Chondrocyte (in vitro differentiated cells): Measurements from ENCODE around the gene ZNF487. TPM values are rescaled to one million over a fixed set of nuclear protein-coding genes. Genes with fewer than 3 reads are reported as not detected.

Experiments
- DNase-seq: peaks from one replicate; pipeline ENCODE4 v3.0.0; 2021; ENCODE audit warnings: mixed read lengths, low spot score
- H3K27ac Mint-ChIP-seq: one replicate; pipeline ENCODE4 v1.8.0; 2021; ENCODE audit warnings: mild to moderate bottlenecking, moderate library complexity, mixed read lengths; ENCODE audit not compliant: unreplicated experiment
- H3K27me3 Mint-ChIP-seq: 2 replicates; pipeline ENCODE4 v1.8.0; 2021; ENCODE audit warnings: low read depth, mixed read lengths
- H3K36me3 Mint-ChIP-seq: 2 replicates; pipeline ENCODE4 v1.8.0; 2021; ENCODE audit warnings: low read depth, mixed read lengths
- H3K4me1 Mint-ChIP-seq: 2 replicates; pipeline ENCODE4 v1.8.0; 2021; ENCODE audit warnings: low read depth, mild to moderate bottlenecking, mixed read lengths
- H3K4me3 Mint-ChIP-seq: one replicate; pipeline ENCODE4 v1.8.0; 2021; ENCODE audit warnings: mild to moderate bottlenecking, moderate library complexity, mixed read lengths; ENCODE audit not compliant: unreplicated experiment
- H3K9me3 Mint-ChIP-seq: 2 replicates; pipeline ENCODE4 v1.8.0; 2021; ENCODE audit warnings: low read depth, mixed read lengths
- CTCF ChIP-seq: fragments of 200-600 bp; sonication (generic); IDR thresholded peaks from 2 replicates; pipeline ENCODE4 v1.5.0; 2021; ENCODE audit warnings: antibody characterized with exemption, mild to moderate bottlenecking, moderate library complexity
- total RNA-seq: library from RNA; stranded (reverse); gene quantifications from 3 replicates; pipeline ENCODE4 v1.2.1, GENCODE V29; 2021

ZNF487 gene
- total RNA-seq, 1 donor from 2014 or later = 2.7 TPM

- Mint-ChIP-seq H3K36me3 (peaks cover 6% of the 10 kb centered on the region), H3K9me3 (no peaks in the 10 kb centered on the region), H3K27me3 (no peaks in the 10 kb centered on the region), H3K27ac (peak overlapping the region; percentile 67), H3K4me1 (peaks cover 80% of the 10 kb centered on the region), H3K4me3 (no peak overlapping the region)
- DNase-seq = no peak
- TF ChIP-seq CTCF = no peak
Observed at GRCh38 chr10:43401627-43402026, 35.3 kb upstream of the ZNF487 start.

GRCh38 chr10:43402176-43402575 is 34.7 kb upstream of the ZNF487 start:
- no peak overlapping the region for H3K4me3 Mint-ChIP-seq
- peak overlapping the region; percentile 69 for H3K27ac Mint-ChIP-seq
- H3K27me3 Mint-ChIP-seq = no peaks in the 10 kb centered on the region
- DNase-seq = no peak
- TF ChIP-seq CTCF = no peak
- peaks cover 6% of the 10 kb centered on the region for H3K36me3 Mint-ChIP-seq
- H3K4me1 Mint-ChIP-seq = peaks cover 78% of the 10 kb centered on the region
- H3K9me3 Mint-ChIP-seq = no peaks in the 10 kb centered on the region

GRCh38 chr10:43402880-43403452 is 33.9 kb upstream of the ZNF487 start:
- peak overlapping the region; percentile 54 for H3K27ac Mint-ChIP-seq
- H3K9me3 Mint-ChIP-seq = no peaks in the 10 kb centered on the region
- no peak for TF ChIP-seq CTCF
- peaks cover 6% of the 10 kb centered on the region for H3K36me3 Mint-ChIP-seq
- H3K4me3 Mint-ChIP-seq = no peak overlapping the region
- H3K4me1 Mint-ChIP-seq = peaks cover 70% of the 10 kb centered on the region
- H3K27me3 Mint-ChIP-seq = no peaks in the 10 kb centered on the region
- no peak for DNase-seq

- peaks cover 62% of the 10 kb centered on the region for H3K4me1 Mint-ChIP-seq
- no peak for TF ChIP-seq CTCF
- H3K36me3 Mint-ChIP-seq = peaks cover 6% of the 10 kb centered on the region
- DNase-seq = no peak
- no peaks in the 10 kb centered on the region for H3K27me3 Mint-ChIP-seq
- peak overlapping the region; percentile 36 for H3K27ac Mint-ChIP-seq
- H3K4me3 Mint-ChIP-seq = no peak overlapping the region
- no peaks in the 10 kb centered on the region for H3K9me3 Mint-ChIP-seq
Observed at GRCh38 chr10:43403911-43404703, 32.8 kb upstream of the ZNF487 start.

- no peak for TF ChIP-seq CTCF
- Mint-ChIP-seq H3K9me3 (no peaks in the 10 kb centered on the region), H3K36me3 (peaks cover 2% of the 10 kb centered on the region), H3K27ac (peak overlapping the region; percentile 33), H3K27me3 (no peaks in the 10 kb centered on the region), H3K4me3 (peak overlapping the region; percentile 28), H3K4me1 (peaks cover 61% of the 10 kb centered on the region)
- DNase-seq = no peak
Observed at GRCh38 chr10:43404704-43405084, 32.2 kb upstream of the ZNF487 start.
